EH (cell line): Measurements from ENCODE around the gene ZNFX1.
"Not testable (repeated sequence)": the region's sequence is repeated elsewhere in the genome, so short reads cannot be mapped to it uniquely, and the experiment has no call there.

Experiments used
- DNase-seq: peaks from one replicate; pipeline ENCODE4 v3.0.0-alpha.2; 2015; ENCODE audit warnings: low read depth

Gene ZNFX1

GRCh38 chr20:49278036-49278817, at the start of gene ZNFX1:
ZNFX1 (minus strand) TSS chr20:49278057; CDS start chr20:49275839, 2,218 bp downstream.
- DNase-seq, result peak; percentile 98

GRCh38 chr20:49326026-49326425, 48.2 kb upstream of the ZNFX1 start:
- peak; percentile 72 for DNase-seq

- no peak for DNase-seq
These were observed 46.4 kb upstream of the ZNFX1 start for GRCh38 chr20:49324306-49324705.

GRCh38 chr20:49323622-49324238, 45.9 kb upstream of the ZNFX1 start:
- DNase-seq, result peak; percentile 75

- peak; percentile 60 for DNase-seq
These were observed 42.6 kb upstream of the ZNFX1 start for GRCh38 chr20:49320460-49320859.

- no peak for DNase-seq
These were observed 41.5 kb upstream of the ZNFX1 start for GRCh38 chr20:49319208-49319809.

GRCh38 chr20:49318430-49319207, 40.8 kb upstream of the ZNFX1 start:
- no peak for DNase-seq

- no peak for DNase-seq
These were observed 40.2 kb upstream of the ZNFX1 start for GRCh38 chr20:49318091-49318429.

- DNase-seq, result no peak
These were observed 38.8 kb upstream of the ZNFX1 start for GRCh38 chr20:49316704-49317103.

- no peak for DNase-seq
These were observed 37.7 kb upstream of the ZNFX1 start for GRCh38 chr20:49315580-49315979.

GRCh38 chr20:49314052-49314451, 36.2 kb upstream of the ZNFX1 start:
- not testable (repeated sequence) for DNase-seq

GRCh38 chr20:49313283-49313682, 35.4 kb upstream of the ZNFX1 start:
- no peak for DNase-seq

- DNase-seq, result no peak
These were observed 34.8 kb upstream of the ZNFX1 start for GRCh38 chr20:49312661-49313060.

GRCh38 chr20:49310705-49311104, 32.8 kb upstream of the ZNFX1 start:
- DNase-seq, result peak; percentile 33

GRCh38 chr20:49308875-49309274, 31.0 kb upstream of the ZNFX1 start:
- DNase-seq, result no peak

GRCh38 chr20:49306903-49307620, 29.2 kb upstream of the ZNFX1 start:
- DNase-seq, result no peak

GRCh38 chr20:49303065-49303552, 25.3 kb upstream of the ZNFX1 start:
- peak; percentile 86 for DNase-seq

GRCh38 chr20:49297605-49298530, 20.0 kb upstream of the ZNFX1 start:
- DNase-seq, result no peak

- DNase-seq, result not testable (repeated sequence)
These were observed 16.3 kb upstream of the ZNFX1 start for GRCh38 chr20:49294002-49294654.

- no peak for DNase-seq
These were observed 15.3 kb upstream of the ZNFX1 start for GRCh38 chr20:49293122-49293521.
